Stimulated activated memory B cell treated with anti-CD40 and anti-IgM and Interleukin-4, amounts not matched to agents 10 μg/mL and 1 μg/mL and 100 μg/mL, for 72 hours (primary cell): ENCODE data around the gene CPNE7.
A peak's percentile ranks its signal among the peaks of the same experiment; 100 is the strongest.

Experiments
- ATAC-seq: fragments of 150-1000 bp; cut with Tn5 transposase; 2 replicates; pipeline ENCODE4 v1.10.0; 2021
- H3K27ac Mint-ChIP-seq: one replicate; pipeline ENCODE4 v1.8.0; 2022; ENCODE audit warnings: mild to moderate bottlenecking, mixed read lengths
- H3K27me3 Mint-ChIP-seq: one replicate; pipeline ENCODE4 v1.8.0; 2022; ENCODE audit warnings: mixed read lengths
- H3K36me3 Mint-ChIP-seq: one replicate; pipeline ENCODE4 v1.8.0; 2022; ENCODE audit warnings: mixed read lengths
- H3K4me1 Mint-ChIP-seq: one replicate; pipeline ENCODE4 v1.8.0; 2022; ENCODE audit warnings: mixed read lengths
- H3K4me3 Mint-ChIP-seq: one replicate; pipeline ENCODE4 v1.8.0; 2022; ENCODE audit warnings: mild to moderate bottlenecking, moderate library complexity, mixed read lengths
- H3K9me3 Mint-ChIP-seq: one replicate; pipeline ENCODE4 v1.8.0; 2022; ENCODE audit warnings: mixed read lengths

The CPNE7 gene

DNA sequence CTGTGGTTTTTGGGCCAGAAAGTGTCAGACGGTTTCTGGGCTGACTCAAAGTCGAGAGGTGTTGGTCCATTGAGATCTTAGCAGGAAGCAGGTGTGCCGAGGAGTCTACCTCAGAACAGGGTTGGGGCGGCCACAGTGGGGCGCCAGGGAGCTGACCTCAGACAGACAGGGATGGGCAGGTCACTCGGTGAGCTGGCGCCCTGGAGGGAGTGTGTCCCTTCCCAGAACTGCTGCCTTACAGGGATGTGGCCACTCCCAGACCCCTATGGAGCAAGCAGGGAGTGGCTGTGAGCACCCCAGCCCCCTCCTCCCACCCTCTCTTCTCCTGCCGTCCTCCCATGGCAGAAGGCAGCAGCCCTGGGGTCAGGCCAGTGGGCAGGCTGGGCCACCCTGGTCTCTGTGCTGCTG is 23.9 kb downstream of the CPNE7 start:
- Mint-ChIP-seq H3K4me1 (peaks cover 13% of the 10 kb centered on the region), H3K36me3 (no peaks in the 10 kb centered on the region), H3K4me3 (no peak overlapping the region), H3K27ac (no peak overlapping the region), H3K9me3 (no peaks in the 10 kb centered on the region), H3K27me3 (peaks cover 33% of the 10 kb centered on the region)
- peak; percentile 40 for ATAC-seq

DNA sequence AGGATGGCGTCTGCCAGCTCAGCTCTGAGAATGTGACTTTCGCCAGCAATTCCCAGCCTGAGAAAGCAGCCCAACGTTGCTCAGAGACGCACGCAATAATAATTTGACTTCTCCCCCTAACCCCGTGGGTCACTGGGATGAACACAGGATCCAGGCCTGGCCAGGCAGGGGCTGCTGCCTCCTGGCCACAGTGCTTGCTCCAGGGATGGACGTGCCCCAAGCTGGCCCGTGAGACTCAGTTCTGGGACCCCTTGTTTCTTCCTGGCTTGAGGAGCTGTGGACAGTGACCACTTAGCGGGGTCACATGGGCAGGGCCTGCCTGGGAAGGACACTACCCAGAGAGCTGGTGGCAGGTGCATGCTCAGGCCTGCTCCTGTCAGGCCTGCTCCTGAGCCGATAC is 24.3 kb downstream of the CPNE7 start:
- Mint-ChIP-seq H3K27ac (no peak overlapping the region), H3K36me3 (no peaks in the 10 kb centered on the region), H3K4me1 (peaks cover 13% of the 10 kb centered on the region), H3K27me3 (peaks cover 33% of the 10 kb centered on the region), H3K4me3 (no peak overlapping the region), H3K9me3 (no peaks in the 10 kb centered on the region)
- ATAC-seq, result peak; percentile 6

DNA sequence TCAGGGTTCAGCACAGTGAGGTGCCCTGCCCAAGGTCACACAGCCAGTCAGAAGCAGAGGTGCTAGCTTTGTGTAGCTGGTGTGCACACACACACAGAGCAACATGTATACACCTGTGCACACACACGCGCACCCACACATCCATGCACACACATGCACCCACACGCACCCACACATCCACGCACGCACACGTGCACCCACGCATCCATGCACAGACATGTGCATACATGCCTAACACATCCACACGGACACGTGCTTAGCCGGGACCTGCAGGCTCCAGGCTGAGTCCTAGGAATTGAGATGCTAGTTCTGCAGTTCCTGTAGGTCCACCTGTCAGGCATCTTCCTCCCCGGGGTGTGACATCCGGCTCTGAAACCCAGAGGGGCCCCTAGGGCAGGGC is 24.9 kb downstream of the CPNE7 start:
- ATAC-seq, result peak; percentile 5
- H3K4me3 Mint-ChIP-seq, result no peak overlapping the region
- H3K27ac Mint-ChIP-seq, result no peak overlapping the region
- no peaks in the 10 kb centered on the region for H3K9me3 Mint-ChIP-seq
- H3K27me3 Mint-ChIP-seq, result peaks cover 33% of the 10 kb centered on the region
- no peaks in the 10 kb centered on the region for H3K36me3 Mint-ChIP-seq
- H3K4me1 Mint-ChIP-seq, result peaks cover 13% of the 10 kb centered on the region

DNA sequence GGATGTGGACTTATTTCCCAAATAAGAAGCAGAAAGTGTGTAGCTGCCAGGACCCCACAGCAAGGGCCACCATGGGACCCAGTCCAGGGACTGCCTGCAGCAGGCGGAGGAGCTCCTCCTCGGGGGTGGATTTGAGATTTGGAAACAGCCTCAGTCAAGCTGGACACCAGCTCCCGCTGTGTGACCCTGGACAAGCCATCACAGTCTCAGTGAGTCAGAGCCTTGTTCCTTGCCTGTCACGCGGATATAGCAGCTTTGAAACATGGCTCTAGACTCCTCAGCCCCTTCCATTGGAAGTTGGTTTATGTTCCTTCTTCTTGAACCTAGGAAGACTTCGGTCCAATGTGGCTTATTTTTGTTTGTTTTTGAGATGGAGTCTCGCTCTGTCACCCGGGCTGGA is 25.4 kb downstream of the CPNE7 start:
- Mint-ChIP-seq H3K27ac (no peak overlapping the region), H3K27me3 (peaks cover 33% of the 10 kb centered on the region), H3K4me1 (peaks cover 13% of the 10 kb centered on the region), H3K36me3 (no peaks in the 10 kb centered on the region), H3K9me3 (no peaks in the 10 kb centered on the region), H3K4me3 (no peak overlapping the region)
- ATAC-seq, result no peak

DNA sequence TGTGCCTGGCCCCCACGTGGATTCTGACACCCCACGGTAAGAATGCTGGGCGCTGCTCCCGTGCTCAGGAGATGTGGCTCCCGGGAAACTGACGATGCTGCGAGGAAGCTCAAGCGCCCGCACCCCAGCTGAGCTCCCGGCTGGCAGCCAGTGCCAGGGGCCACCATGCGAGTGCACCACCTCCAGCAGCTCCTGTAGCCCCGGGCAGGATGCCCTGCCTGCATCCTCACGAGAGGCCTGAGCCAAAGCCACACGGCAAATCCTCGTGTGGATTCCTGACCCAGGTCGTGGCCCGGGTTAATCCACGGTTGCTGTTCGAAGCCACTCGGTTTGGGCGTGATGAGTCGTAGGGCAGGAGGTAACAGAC is 26.3 kb downstream of the CPNE7 start:
- Mint-ChIP-seq H3K36me3 (no peaks in the 10 kb centered on the region), H3K27me3 (peaks cover 31% of the 10 kb centered on the region), H3K4me3 (no peak overlapping the region), H3K4me1 (peaks cover 13% of the 10 kb centered on the region), H3K27ac (no peak overlapping the region), H3K9me3 (no peaks in the 10 kb centered on the region)
- no peak for ATAC-seq

DNA sequence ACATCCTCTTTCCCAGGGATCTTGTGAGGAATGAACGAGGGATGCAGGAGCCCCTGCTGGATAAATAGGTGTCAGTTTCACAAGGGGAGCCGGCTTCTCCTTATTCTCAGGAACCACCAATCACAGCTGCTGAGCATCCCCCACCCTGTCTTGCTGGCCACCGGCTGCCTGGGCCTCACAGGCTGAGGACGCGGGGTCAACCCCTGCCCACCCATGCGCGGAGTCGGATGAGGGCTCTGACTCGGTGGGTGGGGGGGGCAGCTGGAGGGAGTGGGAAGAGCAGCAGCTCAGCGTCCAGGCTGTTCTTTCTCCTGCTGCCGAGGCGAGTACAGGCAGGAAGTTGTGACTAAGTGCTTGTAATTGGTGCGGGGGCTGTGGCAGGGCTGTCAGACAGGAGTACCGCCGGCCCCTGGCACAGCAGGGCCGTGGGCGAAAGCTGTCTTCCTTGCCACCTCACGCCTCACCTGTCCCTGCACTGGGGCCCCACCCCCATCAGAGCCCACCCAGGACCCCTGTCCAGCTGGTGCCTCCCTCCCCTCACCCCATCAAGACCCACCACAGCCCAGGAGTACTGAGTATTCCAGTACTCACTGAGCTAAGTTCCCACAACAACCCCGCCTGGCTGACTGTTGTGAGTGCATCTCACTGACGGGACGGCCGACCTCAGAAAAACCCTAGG is 26.9 kb downstream of the CPNE7 start:
- Mint-ChIP-seq H3K4me1 (peaks cover 13% of the 10 kb centered on the region), H3K27me3 (peaks cover 26% of the 10 kb centered on the region), H3K4me3 (no peak overlapping the region), H3K9me3 (no peaks in the 10 kb centered on the region), H3K27ac (no peak overlapping the region), H3K36me3 (no peaks in the 10 kb centered on the region)
- peak; percentile 64 for ATAC-seq

DNA sequence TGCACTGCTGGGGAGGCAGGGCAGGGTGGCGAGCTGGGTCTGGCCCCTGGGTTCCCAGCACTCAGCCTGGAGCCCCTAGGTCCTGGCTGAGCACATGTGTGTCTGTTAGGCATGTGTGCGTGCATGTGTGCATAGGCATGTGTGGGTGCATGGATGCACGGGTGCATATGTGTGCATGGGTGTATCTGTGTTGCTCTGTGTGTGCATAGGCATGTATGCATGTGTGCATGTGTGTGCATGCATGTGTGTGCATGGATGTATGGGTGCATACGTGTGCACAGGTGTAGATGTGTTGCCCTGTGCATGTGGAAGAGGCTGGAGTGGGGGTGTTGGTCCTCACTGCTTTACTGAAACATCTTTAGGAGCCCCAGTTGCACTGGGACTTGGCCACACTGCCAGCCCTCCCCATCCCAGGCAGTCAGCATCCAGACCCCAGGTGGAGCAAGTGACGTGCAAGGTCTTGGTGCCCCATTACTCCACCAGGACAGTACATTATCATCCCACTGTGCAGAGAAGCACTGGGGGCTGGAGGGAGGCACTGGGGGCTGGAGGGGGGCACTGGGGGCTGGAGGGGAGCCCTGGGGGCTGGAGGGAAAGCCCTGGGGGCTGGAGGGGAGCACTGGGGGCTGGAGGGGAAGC is 27.5 kb downstream of the CPNE7 start:
- Mint-ChIP-seq H3K9me3 (no peaks in the 10 kb centered on the region), H3K4me3 (no peak overlapping the region), H3K27me3 (peaks cover 25% of the 10 kb centered on the region), H3K27ac (no peak overlapping the region), H3K36me3 (no peaks in the 10 kb centered on the region), H3K4me1 (peaks cover 13% of the 10 kb centered on the region)
- ATAC-seq, result no peak

DNA sequence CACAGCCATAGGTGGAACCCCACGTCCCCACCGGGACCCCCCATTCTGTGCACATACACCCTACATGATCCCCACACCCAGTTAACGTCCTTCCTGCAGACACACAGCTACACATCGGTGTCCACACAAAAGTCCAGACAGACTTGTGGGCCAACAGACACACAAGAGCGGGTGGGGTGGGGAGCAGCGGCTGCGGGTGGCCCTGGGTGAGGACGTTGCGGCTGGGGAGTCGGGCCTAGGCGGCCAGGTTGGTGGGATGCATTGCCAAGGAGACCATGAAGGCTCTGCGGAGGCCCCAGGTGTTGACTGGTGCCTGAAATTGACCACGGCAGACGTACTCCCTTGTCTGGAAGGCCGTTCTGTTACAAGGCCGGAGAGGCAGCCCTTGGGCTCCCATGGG is 29.2 kb downstream of the CPNE7 start:
- Mint-ChIP-seq H3K27me3 (peaks cover 17% of the 10 kb centered on the region), H3K27ac (no peak overlapping the region), H3K9me3 (no peaks in the 10 kb centered on the region), H3K36me3 (no peaks in the 10 kb centered on the region), H3K4me1 (peaks cover 13% of the 10 kb centered on the region), H3K4me3 (no peak overlapping the region)
- no peak for ATAC-seq

DNA sequence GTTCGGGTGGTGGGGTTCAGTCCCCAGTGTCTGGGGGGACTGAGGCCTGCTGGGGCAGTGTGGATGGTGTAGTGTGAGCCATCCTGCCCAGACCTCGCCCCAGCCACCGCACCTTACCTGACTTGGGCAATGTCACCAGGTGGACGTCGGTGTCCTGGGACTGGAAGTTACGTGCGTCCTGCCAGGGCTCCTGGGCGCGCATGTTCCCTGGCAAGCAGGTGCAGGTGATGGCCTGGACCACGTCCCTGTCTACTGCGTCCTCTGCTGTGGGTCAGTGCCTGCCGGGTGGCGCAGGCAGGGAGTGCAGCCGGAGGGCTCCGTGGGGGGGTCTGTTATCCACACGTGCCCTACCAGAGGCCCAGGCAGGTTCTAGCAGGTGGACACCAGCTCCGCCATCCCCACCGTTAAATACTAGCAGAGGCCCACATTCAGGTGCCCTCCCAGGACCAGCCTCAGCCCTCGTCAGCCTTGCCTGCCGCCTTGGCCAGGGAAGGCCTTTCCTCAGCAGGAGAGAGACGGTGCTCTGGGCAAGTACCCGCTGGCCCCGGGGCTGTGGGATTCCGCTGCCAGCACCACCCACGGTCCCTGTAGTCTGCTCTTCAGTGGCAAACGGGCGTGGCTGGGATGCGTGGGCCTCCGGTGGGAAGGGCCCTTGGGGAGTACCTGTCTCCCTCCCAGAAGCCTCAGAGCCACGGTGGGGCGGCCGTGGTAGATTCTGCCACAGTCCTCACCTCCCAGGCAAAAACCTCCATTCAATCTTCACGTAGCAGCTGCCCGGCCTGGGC is 29.8 kb downstream of the CPNE7 start:
- peaks cover 17% of the 10 kb centered on the region for H3K27me3 Mint-ChIP-seq
- H3K36me3 Mint-ChIP-seq, result no peaks in the 10 kb centered on the region
- no peak overlapping the region for H3K27ac Mint-ChIP-seq
- no peak for ATAC-seq
- H3K4me3 Mint-ChIP-seq, result no peak overlapping the region
- peaks cover 13% of the 10 kb centered on the region for H3K4me1 Mint-ChIP-seq
- no peaks in the 10 kb centered on the region for H3K9me3 Mint-ChIP-seq

DNA sequence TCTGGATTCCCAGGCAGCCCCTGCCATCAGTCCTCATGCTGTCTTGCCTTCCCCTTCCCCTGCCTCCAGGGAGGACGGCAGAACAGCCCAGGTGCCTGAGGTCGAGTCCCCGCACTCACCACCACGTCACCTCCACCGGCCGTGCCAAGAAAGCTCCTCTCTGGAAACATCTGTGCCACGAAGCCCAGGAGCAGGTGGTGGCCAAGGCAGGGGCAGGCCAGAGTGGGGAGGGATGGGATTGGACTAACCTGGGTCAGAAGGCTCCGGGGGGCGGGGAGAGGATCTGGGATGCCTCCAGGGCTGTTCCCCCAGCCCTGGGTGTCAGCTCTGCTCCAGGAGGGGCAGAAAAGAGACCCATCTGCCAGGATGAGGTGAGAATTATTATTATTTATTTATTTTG is 30.4 kb downstream of the CPNE7 start:
- Mint-ChIP-seq H3K27ac (no peak overlapping the region), H3K27me3 (peaks cover 18% of the 10 kb centered on the region), H3K9me3 (no peaks in the 10 kb centered on the region), H3K4me3 (no peak overlapping the region), H3K4me1 (peaks cover 13% of the 10 kb centered on the region), H3K36me3 (no peaks in the 10 kb centered on the region)
- no peak for ATAC-seq

DNA sequence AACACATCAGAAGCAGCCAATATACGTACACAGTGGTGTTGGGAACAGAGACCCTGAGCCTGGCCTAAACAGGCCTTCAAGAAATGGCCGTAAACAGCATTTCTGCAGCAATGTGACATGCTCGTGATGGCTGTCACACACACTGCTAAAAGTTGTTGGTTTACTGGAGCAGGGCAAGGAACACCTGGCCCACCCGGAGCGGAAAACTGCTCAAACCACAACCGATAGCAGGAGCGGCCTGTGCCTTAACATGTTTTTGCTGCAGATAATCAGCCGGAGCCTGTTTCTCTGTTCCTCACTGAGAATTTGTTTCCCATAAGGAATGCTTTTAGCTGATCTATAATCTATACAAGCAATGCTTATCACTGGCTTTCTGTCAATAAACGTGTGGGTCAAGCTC is 31.9 kb downstream of the CPNE7 start:
- no peak for ATAC-seq
- Mint-ChIP-seq H3K4me1 (peaks cover 6% of the 10 kb centered on the region), H3K9me3 (no peaks in the 10 kb centered on the region), H3K27ac (no peak overlapping the region), H3K36me3 (no peaks in the 10 kb centered on the region), H3K27me3 (peaks cover 24% of the 10 kb centered on the region), H3K4me3 (no peak overlapping the region)

DNA sequence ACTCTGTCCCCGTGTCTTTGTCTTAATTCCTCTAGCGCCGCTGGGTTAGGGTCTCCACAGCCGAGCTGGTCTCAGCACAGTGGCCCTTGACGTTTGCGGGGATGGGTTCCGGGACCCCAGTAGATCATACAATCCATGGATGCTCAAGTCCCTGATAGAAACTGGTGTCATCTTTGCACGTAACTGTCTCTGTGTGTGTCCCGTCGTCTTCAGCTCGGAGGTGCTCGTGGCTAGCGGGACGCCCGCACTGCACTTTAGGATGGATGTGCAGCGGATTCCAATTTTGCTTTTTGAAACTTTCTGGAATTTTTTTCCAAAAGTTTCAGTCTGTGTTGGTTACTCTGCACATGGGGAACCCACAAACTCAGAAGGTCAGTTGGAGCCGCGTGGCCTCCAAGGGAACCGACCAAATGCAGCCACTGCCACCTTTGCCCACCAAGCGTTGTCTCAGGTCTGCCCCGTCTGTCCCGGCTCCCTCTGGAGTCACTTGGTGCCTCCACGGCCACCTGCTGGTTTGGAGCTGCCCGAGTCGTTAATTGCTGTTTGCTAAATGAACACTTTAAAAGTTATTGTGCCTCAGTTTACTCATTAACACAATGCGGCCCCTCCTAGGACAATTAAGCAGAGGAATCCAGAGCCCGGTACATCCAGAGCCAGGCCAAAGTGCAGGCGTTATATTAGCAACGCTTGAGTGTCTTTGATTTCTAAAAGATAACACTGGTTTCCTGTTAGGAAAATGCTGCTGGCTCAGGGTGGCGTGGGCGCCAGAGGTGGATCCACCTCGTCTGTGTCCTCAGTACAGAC is 32.6 kb downstream of the CPNE7 start:
- Mint-ChIP-seq H3K36me3 (no peaks in the 10 kb centered on the region), H3K4me3 (no peak overlapping the region), H3K27me3 (peaks cover 24% of the 10 kb centered on the region), H3K4me1 (no peaks in the 10 kb centered on the region), H3K9me3 (no peaks in the 10 kb centered on the region), H3K27ac (no peak overlapping the region)
- no peak for ATAC-seq

DNA sequence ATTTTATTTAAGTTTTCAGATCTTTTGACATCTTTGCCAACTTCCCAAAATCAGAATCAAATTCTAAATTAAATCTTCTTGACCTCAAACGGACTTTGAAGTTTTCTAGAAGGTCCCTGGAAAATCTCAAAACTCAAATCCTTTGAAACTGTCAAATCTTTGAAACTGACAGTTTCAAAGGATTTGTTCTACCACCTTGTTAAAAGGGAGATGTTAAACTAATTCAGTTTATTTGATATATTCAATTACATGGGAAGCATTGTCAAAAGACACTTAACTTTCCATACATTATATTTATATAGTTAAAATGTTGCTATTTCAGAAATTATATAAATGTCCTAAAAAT is 34.5 kb downstream of the CPNE7 start:
- Mint-ChIP-seq H3K36me3 (no peaks in the 10 kb centered on the region), H3K27ac (no peak overlapping the region), H3K4me3 (no peak overlapping the region), H3K9me3 (no peaks in the 10 kb centered on the region), H3K27me3 (peaks cover 42% of the 10 kb centered on the region), H3K4me1 (no peaks in the 10 kb centered on the region)
- no peak for ATAC-seq

DNA sequence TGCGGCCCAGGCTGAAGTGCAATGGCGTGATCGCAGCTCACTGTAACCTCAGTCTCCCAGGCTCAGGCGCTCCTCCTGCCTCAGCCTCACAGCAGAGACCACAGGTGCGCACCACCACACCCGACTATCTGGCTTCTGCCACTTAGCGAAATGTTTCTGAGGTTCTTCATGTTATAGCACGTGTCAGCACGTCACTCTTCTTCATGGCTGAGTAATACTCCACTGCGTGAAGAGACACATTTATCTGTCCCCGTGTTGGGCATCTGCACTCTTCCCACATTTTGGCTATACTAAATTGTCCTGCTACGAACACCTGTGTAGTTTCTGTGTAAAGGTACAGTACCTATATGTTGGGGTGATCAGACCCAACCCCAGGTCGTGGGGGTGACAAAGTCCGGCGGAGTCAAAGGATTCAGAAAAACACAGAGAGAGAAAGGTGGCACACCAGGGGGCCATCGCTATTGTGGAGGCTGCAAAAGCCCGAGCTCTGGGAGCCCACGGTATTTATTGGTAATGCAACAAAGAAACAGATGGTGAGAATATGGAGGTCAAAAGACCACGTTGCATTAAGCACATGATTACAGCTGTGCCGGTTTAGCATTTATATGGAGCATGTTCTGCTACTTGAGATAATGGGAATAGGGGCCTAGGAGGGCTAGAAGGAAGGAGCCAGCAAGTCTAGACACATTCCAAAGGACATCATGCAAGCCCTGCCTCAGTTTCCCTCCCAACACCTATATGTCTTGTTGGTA is 37.0 kb downstream of the CPNE7 start:
- no peak overlapping the region for H3K27ac Mint-ChIP-seq
- peaks cover 5% of the 10 kb centered on the region for H3K9me3 Mint-ChIP-seq
- ATAC-seq, result no peak
- no peaks in the 10 kb centered on the region for H3K36me3 Mint-ChIP-seq
- H3K4me1 Mint-ChIP-seq, result peaks cover 7% of the 10 kb centered on the region
- peaks cover 43% of the 10 kb centered on the region for H3K27me3 Mint-ChIP-seq
- no peak overlapping the region for H3K4me3 Mint-ChIP-seq
